Measurements from ENCODE around the gene ZNF646.
A peak's percentile ranks its signal among the peaks of the same experiment; 100 is the strongest.

Gene ZNF646

DNA sequence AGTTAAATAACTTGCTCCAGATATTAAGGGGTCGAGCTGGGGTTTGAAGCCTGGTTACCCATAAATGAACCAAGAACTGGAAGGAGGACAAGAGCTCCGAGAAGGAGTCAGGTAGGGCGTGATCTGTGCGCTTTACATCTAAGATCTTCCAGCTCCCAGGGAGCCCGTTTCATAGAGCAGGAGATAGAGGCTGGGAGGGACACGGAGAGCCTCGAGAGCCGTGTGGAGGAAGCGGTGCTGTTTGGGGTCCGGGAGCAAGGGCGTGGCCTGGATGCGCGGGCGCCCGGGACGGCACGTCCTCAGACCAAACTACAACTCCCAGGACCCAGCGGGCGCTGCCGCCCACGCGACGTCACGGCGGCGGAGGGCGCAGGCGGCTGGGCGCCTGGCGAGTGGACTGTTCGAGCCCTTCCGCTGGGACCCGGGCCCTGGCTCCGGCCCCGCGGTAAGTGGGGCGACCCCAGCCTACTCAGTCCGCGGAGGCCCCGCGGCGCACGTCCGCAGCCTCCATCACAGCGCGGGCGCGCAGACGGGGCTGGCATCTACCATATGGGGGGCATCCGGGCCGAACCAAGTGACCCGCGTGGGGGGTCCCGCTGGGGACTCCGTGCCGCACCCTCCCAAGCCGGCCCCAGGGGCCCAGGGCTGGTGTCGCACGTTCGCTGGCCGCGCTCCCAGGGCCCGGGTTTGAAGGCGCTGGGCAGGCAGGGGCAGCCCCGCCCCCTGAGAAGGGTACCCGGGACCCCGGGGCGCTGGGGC lies 34.0 kb downstream of the ZNF646 start, which contains the start of gene BCKDK:
Gene BCKDK (plus strand): TSS at position 352 of the 759 bp plus-strand sequence. CDS start 838 bp downstream, outside the sequence.
- DNase-seq (ENCODE audit: low spot score) = peak; percentile 78

DNA sequence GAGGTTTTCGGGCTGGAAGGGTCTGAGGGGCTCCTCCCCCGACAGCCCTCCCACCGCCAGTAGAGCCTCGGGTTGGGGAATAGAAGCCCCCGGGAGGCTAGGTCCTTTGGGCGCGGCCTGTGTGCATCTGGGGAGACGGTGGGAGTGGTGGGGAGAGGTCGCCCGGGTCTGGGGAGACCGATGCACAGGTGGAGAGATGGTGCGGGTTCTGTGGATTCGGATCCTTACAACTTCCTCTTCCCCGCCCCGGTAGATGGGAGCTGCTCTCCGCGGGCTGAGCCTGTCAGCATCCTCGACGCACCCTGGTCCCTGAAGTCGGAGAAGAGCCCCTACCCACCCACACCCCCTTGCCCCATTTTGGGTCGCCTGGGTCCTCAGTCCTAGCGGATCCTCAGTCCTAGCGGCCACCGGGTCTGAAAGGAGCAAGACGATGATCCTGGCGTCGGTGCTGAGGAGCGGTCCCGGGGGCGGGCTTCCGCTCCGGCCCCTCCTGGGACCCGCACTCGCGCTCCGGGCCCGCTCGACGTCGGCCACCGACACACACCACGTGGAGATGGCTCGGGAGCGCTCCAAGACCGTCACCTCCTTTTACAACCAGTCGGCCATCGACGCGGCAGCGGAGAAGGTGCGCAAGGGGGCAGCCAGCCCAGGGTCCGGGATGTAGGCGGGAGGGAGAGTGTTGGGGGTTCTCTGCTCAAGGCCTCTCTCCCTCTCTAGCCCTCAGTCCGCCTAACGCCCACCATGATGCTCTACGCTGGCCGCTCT lies 34.8 kb downstream of the ZNF646 start:
- DNase-seq (ENCODE audit: low spot score) = no peak

DNA sequence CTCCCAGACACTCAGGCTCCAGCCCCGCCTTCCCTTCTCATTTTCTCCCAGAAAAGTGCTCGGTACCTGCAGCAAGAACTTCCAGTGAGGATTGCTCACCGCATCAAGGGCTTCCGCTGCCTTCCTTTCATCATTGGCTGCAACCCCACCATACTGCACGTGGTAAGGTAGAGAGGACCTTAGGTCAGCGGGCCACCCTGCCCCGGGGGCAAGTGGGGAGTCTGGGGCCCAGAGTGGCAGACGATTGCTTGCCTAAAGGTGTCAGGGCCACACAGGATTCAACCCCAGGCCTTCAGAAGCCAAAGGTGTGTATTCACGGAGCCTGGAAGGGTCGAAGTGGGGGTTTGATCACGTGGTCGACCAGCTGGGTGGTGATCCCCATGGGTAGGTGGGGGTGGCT lies 35.4 kb downstream of the ZNF646 start:
- no peak for DNase-seq (ENCODE audit: low spot score)

DNA sequence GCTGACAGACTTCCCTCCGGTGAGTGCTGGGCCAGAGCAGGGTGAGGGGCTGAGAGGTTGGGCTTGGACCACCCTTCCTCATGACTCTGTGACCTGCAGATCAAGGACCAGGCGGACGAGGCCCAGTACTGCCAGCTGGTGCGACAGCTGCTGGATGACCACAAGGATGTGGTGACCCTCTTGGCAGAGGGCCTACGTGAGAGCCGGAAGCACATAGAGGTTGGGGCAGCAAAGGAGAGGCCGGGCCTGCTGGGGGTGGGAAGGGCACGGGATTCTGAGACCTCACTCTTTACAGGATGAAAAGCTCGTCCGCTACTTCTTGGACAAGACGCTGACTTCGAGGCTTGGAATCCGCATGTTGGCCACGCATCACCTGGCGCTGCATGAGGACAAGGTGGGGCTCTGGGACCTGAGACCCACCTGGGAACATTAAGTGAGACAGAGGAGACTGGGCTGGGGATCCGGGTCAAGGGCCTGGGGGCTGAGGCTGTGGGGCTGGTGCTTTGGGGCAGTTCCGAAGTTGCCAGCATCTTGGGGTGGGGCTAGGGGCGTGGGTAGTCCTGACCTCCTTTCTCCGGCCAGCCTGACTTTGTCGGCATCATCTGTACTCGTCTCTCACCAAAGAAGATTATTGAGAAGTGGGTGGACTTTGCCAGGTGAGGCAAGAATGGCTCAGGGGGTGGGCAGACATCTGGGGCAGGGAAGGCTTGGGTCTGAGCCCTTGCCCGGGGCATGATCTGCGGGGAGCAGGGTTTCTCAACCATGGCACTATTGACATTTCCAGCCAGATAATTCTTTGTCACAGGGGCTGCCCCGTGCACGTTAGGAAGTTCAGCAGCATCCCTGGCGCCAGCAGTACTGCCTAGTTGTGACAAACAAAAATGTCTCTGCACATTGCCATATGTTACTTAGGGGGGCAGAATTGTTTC lies 36.1 kb downstream of the ZNF646 start:
- DNase-seq (ENCODE audit: low spot score) = no peak

DNA sequence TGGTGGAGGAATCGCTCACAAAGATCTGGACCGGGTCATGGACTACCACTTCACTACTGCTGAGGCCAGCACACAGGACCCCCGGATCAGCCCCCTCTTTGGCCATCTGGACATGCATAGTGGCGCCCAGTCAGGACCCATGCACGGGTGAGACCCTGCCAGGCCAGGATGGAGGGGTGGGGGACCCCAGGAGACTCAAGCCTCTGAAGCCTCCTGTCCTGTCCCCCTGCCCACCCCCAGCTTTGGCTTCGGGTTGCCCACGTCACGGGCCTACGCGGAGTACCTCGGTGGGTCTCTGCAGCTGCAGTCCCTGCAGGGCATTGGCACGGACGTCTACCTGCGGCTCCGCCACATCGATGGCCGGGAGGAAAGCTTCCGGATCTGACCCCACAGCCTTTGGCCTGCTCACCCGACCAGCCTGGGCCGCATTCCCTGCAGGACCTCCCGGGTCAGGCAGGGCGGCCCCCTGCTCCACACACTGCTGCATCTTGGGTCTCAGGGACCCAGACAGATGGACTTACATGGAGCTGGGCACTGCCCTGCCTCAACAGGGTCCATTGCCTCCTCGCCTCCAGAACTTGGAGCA lies 37.8 kb downstream of the ZNF646 start:
- DNase-seq (ENCODE audit: low spot score) = no peak

DNA sequence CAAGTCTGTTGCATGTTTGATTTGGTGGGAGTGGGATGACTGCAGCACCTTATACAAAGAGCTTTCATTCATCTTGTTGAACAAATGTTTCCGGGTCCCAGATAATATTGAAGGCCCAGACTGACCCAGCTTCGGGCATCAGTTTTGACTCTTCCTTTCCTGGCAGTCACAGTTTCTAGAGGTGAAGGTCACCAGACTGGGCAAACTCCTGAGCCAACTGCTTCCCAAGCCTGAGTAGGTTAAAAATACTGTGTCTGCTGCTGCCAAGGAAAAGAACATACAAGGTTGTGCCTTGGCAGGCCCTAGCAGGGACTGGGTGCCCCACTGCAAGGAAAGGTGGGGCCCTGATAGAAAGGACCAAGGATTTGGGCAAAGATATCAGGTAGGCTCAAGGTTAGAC lies 38.5 kb downstream of the ZNF646 start:
- DNase-seq (ENCODE audit: low spot score) = no peak

DNA sequence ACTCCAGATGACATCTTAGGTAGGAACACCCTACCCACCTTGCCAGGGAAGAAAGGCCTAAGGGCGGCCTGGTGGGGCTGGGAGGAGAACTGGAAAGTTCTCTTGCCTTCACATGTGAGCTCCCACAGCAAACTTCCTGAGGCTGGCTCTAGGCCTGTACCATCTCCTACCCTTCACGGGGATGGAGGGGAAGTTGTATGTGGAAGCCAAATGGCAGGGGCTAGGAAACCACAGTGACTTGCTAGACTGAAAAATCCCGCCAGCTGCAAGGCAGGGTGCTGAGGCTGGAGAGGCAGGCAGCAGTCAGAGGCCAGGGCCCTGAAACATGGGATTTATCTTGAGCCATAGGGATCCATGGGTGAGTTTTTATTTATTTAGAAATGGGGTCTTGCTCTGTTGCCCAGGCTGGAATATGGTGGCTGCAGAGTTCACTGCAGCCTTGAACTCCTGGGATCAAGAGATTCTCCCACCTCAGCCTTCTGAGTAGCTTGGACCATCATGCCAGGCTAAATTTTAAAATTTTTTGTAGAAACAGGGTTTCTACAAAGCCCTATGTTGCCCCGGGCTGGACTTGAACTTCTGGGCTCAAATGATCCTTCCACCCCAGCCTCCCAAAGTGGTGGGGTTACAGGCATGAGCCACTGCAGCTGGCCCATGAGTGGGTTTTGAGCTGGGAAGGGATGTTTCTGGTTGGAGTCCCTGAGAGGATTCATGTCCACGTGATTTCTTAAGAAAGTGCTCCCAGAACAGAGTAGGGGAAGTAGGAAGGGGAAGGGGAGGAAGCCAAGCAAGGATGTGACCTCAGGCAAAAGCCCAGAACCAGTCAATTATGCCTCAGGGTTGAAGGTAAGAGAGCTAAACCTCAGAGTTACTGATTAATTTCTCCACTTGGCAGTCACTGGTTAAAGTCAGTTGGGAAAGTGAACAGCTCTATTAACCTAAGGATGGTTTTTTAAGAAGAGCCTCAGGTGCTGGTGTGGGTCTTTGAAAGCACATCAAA lies 39.2 kb downstream of the ZNF646 start:
- peak; percentile 93 for DNase-seq (ENCODE audit: low spot score)

DNA sequence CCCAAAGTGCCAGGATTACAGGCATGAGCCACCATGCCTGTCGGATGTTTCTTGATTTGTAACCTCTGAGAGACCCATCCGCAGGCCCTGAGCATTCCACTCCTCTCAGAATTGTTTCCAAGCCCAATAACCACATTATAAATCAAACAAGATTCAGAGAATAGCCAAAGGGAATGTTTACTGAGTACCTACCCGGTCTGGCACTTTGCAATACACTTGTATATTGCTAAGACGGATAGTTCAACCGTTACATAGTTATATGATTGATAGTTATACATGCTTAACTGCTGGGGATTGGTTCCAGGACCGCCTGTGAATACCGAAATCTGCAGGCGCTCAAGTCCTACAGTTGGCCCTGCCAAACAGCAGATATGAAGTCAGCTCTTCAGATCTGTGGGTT lies 40.2 kb downstream of the ZNF646 start:
- no peak for DNase-seq (ENCODE audit: low spot score)

DNA sequence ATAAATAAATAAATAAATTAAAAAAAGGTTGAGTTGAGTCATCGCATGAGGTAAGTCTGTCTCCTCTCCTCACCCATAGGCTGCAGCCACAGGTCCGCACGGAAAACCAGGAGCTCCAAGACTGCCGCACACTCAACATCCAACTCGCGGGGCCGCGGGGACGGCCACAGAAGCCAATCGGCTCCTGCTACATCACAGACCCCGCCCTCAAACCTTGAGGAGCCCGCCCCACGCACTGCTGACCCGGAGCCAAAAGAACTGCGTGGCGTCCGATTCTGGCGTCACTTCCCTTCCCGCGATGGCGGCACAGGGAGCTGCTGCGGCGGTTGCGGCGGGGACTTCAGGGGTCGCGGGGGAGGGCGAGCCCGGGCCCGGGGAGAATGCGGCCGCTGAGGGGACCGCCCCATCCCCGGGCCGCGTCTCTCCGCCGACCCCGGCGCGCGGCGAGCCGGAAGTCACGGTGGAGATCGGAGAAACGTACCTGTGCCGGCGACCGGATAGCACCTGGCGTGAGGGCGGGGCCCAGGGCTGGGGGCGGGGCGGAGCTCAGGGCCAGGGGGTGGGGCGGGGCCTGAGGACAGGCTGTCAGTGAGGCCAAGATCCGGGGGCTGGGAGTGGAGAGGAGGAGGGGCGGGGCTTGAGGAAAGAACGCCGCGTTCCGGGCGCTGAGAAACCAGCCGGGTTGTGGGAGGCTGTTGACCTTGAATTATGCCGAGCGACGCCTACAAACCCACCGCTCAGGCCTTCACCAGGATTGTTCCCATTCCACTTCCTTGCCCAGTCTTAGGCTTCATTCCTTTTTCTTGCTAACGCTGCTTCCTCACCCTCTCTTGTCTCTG lies 43.4 kb downstream of the ZNF646 start, which contains the start of gene KAT8:
Gene KAT8 (plus strand): TSS at position 281 of the 839 bp plus-strand sequence. CDS start 18 bp downstream, at position 299.
- DNase-seq (ENCODE audit: low spot score) = peak; percentile 99

DNA sequence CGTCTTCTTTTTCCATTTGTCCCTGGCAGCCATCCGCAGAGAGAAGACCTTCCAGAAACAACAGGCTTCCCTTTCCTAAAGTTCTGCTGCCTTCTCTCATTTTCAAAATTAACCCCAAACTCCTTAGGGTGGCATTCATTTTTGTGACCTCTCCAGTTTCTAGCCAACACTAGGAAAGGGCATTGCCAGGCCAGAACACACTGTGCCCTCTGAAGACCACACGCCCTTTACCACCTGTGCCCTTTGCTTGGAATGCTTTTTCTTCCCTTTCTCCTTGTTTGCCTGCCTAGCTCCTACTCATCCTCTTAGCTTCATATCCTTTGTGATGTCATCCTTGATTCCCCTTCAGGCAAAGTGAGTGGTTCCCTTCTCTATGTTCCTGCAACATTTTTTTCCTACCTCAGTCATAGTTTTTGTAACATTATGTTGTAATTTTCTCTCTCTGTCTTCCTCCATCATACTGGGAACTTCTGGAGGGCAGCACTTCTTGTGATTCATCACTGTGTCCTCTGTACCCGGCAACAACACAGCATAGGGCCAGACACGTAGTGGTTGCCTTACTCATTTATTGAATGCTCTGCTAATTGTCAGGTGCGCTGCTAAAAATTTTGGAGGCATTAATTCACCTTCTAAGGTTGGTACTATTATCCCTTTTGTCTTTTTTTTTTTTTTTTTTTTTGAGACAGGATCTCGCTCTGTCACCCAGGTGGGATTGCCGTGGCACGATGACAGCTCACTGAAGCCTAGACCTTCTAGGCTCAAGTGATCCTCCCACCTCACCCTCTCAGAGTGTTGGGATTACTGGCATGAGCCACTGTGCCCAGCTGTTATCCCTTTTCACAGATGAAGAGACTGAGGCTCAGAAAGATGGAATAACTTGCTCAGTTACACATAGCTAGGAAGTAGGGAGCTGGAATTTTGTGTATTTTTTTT lies 44.3 kb downstream of the ZNF646 start:
- peak; percentile 76 for DNase-seq (ENCODE audit: low spot score)

DNA sequence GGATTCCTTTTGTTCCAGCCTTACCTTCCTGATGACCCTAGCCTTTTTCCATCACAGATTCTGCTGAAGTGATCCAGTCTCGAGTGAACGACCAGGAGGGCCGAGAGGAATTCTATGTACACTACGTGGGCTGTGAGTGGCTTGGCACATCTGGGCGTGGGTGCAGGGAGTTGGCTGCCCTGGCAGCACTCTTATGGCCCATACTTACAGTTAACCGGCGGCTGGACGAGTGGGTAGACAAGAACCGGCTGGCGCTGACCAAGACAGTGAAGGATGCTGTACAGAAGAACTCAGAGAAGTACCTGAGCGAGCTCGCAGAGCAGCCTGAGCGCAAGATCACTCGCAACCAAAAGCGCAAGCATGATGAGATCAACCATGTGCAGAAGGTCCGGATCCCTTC lies 45.9 kb downstream of the ZNF646 start:
- DNase-seq (ENCODE audit: low spot score) = no peak

DNA sequence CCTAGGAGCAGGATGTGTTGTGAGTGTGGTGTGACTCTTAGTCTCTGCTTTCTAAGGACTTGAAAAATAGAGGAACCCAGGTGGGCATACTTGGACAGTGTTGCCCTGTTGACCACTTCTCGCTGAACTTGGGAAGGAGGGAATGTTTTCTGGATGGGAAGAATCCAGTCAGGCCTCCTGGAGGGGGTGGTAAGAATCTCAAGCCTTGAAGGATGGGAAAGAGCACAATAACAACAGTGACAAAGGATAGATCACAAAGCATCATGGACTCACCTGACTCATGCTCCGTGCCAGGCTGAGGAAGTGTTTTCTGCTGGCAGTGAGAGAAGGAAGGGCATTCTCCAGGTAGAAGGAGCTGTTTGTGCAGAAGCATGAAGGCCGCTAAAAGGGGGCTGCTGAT lies 51.6 kb downstream of the ZNF646 start:
- no peak for DNase-seq (ENCODE audit: low spot score)

DNA sequence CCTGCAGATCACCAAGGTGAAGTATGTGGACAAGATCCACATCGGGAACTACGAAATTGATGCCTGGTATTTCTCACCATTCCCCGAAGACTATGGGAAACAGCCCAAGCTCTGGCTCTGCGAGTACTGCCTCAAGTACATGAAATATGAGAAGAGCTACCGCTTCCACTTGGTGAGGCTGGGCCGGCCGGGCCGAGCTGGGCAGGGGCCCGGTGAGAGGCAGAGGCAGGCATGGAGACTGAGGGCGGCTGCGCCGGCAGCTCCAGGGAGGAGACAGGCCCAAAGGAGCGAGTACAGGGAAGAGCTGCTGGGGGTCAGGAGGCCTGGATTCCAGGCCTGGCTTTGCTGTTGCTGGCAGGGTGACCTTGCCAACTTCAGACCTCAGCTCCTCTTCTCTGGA lies 53.0 kb downstream of the ZNF646 start:
- DNase-seq (ENCODE audit: low spot score) = no peak

DNA sequence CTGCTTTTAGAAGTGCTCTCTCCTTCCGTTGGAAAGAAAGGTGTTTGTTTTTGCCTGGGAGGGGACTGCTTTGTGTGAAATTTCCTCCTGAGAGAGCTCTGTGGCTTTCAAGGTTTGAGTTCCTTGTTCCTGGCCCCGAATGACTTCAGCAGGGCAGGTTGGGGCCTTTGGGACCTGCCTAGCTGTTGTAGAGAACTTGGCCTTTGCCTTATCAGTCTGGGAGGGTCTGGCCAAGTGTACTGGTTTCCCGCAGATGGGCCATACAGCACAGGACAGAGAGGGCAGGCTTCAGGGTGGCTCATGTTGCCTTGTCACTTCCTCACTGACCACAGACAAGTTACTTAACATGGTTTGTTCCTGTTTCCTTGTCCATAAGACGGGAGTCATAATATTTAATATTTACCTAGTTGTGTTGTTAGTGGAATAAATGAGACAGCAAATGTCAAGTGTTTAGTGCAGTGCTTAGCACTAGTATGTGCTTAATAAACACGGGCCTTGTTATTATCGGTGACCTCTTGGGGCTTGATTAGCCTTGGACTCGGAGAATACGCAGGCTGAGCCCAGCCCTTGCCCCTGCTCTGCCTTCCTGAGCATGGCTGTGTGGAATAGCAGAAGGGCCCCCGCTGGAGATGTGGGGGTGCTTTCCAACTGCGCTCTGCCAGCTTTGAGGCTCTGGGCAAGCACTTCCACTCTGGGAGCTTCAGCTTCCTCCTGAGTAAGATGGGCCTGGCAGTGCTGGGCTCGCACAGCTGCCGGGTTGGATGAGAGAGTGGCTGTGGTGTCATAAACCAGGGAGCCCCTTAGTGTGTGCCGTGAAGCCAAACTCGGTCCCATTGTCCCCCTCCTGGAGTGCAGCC lies 54.7 kb downstream of the ZNF646 start:
- peak; percentile 68 for DNase-seq (ENCODE audit: low spot score)

DNA sequence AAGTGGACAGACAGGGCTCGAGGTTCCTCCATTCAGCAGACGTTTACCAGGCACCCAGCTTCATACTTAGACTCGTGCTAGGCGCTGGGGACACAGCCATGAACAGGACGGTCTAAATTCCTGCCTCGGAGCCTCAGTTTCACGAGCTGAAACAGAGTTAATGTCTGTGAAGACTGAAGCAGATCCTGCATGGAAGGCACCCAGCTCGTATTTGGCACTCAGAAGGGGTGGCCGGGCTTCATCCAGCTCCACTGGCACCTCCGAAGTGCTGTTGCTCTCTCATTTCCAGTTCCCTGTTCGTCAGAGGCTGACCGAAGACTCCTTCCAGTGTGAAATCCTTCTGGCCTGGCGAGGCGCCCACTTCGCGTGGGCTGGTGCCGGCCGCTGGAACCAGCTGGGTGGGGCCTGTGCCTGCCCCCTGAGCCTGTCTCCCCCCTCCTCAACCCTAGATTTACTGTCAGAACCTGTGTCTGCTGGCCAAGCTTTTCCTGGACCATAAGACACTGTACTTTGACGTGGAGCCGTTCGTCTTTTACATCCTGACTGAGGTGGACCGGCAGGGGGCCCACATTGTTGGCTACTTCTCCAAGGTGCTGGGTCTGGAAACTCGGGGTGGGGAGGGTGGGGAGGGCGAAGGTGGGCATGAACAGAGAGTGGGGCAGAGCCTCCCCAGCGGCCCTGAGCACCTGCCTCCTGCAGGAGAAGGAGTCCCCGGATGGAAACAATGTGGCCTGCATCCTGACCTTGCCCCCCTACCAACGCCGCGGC lies 55.5 kb downstream of the ZNF646 start:
- no peak for DNase-seq (ENCODE audit: low spot score)

DNA sequence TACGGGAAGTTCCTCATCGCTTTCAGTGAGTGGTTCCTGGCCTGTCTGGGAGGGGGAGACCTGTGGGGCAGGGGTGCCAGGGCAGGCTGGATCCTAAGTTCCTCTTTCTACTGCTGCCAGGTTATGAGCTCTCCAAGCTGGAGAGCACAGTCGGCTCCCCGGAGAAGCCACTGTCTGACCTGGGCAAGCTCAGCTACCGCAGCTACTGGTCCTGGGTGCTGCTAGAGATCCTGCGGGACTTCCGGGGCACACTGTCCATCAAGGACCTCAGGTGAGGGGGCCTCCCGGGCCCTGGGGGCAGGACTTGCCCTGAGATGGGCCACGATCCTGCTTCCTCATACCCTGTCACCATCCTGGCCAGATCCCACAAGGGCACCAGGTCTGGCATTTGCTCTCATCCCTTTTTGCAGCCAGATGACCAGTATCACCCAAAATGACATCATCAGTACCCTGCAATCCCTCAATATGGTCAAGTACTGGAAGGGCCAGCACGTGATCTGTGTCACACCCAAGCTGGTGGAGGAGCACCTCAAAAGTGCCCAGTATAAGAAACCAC lies 56.2 kb downstream of the ZNF646 start:
- DNase-seq (ENCODE audit: low spot score) = peak; percentile 67

All from kidney tubule cell (primary cell).